ENCODE measurements around the gene ECSCR. TPM values are rescaled to one million over a fixed set of nuclear protein-coding genes. Genes with fewer than 3 reads are reported as not detected.
"Not testable (repeated sequence)": the region's sequence is repeated elsewhere in the genome, so short reads cannot be mapped to it uniquely, and the experiment has no call there.

The ECSCR gene
- total RNA-seq, 2 donors from 2014 or later = 39.7 to 46.6 TPM

DNA sequence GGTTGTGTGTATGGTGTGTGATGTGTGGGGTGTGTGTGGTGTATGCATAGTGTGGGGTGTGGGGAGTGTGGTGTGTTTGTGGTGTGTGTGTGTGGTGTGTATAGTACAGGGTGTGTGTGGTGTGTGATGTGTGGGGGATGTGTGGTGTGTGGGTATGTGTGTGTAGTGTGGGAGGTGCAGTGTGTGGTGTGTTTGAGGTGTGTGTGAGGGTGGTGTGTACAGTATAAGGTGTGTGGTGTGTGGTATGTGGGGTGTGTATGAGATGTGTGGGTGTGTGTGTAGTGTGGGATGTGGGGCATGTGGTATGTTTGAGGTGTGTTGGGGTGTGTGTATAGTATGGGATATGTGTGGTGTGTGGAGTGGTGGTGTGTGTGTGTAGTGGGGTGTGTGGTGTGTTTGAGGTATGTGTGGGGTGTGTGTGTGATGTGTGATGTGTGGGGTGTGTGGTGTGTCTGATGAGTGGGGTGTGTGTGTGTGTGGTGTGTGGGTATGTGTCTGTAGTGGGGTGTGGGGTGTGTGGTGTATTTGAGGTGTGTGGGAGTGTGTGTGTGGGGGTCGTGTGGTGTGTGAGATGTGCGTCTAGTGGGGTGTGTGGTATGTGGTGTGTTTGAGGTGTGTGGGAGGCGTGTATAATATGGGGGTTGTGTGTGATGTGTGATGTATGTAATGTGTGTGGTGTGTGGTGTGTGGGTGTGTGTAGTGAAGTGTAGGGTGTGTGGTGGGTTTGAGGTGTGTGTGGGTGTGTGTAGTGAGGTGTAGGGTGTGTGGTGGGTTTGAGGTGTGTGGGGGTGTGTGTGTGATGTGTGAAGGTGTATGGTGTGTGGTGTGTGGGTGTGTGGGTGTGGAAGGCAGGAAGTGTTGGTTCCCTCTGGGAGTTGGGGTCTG, 8.6 kb downstream of the ECSCR start:
- intact Hi-C loops (cut with DNase I) = no loop called here
- peak; percentile 35 for DNase-seq (ENCODE audit: low spot score)

DNA sequence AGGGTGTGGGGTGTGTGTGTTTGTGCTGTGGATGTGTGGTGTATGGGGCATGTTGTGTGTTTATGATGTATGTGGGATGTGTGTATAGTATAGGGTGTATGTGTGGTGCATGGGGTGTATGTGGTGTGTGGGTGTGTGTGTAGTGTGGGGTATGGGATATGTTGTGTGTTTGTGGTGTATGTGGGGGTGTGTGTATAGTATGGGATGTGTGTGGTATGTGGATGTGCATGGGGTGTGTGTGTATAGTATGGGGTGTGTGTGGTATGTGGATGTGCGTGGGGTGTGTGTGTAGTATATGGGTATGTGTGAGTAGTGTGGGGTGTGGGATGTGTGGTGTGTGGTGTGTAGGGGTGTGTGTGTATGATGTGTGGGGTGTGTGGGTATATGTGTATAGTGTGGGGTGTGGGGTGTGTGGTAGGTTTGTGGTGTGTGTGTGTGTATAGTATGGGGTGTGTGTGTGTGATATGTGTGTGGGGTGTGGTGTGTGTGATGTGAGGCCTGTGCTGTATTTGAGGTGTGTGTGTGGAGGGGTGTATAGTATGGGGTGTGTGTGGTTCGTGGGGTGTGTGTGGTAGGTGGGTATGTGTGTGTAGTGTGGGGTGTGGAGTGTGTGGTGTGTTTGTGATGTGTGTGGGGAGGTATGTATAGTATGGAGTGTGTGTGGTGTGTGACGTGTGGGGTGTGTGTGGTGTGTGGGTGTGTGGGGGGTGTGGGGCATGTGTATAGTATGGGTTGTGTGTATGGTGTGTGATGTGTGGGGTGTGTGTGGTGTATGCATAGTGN, 10.5 kb downstream of the ECSCR start:
- intact Hi-C loops (cut with DNase I) = no loop called here
- peak; percentile 9 for DNase-seq (ENCODE audit: low spot score)

DNA sequence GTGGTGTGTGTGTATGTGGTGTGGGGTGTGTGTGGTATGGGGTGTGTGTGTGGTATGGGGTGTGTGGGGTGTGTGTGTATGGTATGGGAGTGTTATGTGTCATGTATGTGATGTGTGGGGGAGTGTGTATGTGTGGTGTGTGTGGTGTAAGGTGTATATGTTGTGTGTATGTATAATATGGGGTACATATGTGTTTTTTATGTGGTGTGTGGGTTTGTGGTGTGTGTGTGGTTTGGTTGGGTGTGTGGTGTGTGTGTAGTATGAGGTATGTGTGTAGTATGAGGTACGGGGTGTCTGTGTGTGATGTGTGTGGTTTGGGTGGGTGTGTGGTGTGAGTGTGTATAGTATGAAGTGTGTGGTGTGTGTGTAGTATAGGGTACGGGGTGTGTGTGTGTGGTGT, 11.4 kb downstream of the ECSCR start:
- intact Hi-C loops (cut with DNase I) = no loop called here
- DNase-seq (ENCODE audit: low spot score) = peak; percentile 5

DNA sequence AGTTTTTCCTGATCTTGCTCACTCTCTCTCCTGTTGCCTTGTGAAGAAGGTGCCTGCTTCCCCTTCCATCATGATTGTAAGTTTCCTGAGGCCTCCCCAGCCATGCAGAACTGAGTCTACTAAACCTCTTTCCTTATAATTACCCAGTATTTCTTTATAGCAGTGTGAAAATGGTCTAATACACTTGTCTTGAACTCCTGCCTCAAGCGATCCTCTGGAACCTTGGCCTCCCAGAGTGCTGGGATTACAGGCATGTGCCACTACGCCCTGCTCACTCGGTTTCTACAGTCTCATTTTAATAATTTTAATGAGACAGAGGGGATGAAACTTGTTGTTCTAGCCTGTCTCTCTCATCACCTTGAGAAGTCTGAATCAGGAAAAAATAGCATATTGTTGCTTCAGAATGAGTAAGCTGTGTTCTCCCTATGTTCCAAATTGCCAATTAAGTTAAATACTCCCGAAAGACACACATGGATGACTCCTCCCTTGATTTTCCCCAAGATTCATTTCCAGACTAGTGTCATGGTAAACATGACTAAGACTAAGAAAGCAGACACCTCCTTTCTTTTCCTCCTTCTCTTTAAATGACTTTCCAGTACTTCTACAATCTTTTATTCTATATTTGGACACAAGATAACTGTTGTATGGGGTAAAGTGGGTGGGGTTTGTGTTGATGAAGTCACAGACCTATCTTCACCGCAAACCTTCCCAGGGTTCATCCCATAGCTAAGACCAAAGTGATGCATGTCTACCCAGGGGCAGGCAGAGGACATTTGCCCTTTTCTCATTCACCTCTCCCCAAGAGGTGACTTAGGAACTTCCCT, 15.4 kb downstream of the ECSCR start:
- no peak for DNase-seq (ENCODE audit: low spot score)
- intact Hi-C loops (cut with DNase I) = no loop called here

DNA sequence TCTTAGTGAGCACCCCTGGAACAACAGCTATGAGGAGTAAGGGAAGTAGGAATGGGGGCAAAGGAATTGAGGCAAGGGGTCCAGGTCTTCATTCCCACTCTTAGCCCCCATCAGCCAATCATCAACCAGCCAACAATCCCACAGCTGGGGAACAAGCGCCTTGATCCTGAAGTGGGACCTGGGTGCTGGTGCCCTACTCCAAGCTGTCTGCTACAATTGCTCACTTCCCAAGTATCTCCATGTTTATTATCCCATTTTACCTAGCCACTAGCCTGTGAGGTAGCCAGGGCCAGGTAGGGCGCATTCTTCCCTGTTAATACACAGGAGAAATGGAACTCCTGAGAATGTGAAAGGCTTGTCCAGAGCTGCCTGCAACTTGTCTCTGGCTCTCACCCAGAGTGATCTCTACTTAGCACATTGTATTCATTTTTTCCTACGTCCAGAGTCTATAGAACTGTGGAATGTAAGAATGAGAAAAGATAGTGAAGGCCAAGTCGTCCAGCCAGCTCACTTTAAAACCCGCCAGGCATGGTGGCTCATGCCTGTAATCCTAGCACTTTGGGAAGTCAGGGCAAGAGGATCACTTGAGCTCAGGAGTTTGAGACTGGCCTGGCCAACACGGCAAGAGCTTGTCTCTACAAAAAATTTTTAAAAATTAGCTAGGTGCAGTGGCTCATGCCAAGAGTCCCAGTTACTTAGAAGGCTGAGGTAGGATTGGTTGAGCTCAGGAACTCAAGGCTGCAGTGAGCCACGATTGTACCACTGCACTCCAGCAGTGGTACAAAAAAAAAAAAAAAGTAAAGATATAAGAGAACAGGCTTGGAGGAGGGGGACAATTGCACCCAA, 17.0 kb downstream of the ECSCR start:
- intact Hi-C loops (cut with DNase I) = no loop called here
- no peak for DNase-seq (ENCODE audit: low spot score)

DNA sequence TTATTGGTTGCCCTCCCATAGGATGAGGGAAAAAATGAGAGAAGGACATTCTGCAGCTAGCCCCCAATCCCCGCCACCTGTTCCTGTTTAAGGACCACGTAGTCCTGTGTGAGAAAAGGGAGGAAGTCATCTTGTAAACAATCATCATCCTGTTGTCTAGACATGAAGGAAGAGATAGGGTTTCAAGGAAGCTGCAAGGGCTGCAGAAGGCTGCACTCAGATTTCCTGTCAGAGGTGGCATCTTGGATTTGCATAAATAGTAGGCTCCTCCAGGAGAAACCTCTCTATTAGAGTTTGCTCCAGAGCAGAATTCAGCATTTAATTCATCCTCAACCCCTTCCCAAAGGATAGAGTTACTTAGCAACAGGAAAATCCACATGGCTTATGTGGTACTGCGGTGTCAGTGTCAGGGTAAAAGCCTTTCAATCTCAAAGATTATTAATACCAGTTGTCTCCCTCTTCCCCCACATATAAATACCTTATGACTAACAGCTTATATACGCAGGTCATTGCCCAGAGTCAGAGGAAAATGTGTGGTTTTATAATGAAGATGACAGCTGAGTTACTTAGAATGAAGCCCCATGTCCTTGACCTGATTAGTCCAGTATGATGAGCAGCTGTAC, 18.6 kb downstream of the ECSCR start:
- no peak for DNase-seq (ENCODE audit: low spot score)
- intact Hi-C loops (cut with DNase I) = no loop called here

DNA sequence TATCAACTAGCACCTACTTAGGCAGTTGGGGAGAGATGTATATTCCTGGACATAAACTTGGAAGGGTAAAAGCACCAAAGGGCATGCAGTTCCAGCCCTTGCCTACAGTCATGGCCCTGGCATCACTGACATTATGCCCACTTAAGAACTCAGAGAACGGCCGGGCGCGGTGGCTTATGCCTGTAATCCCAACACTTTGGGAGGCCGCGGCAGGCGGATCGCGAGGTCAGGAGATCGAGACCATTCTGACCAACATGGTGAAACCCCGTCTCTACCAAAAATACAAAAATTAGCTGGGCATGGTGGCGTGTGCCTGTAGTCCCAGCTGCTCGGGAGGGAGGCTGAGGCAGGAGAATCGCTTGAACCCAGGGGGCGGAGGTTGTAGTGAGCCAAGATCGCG, 22.1 kb downstream of the ECSCR start:
- DNase-seq (ENCODE audit: low spot score); intact Hi-C loops (cut with DNase I): not testable (repeated sequence)

DNA sequence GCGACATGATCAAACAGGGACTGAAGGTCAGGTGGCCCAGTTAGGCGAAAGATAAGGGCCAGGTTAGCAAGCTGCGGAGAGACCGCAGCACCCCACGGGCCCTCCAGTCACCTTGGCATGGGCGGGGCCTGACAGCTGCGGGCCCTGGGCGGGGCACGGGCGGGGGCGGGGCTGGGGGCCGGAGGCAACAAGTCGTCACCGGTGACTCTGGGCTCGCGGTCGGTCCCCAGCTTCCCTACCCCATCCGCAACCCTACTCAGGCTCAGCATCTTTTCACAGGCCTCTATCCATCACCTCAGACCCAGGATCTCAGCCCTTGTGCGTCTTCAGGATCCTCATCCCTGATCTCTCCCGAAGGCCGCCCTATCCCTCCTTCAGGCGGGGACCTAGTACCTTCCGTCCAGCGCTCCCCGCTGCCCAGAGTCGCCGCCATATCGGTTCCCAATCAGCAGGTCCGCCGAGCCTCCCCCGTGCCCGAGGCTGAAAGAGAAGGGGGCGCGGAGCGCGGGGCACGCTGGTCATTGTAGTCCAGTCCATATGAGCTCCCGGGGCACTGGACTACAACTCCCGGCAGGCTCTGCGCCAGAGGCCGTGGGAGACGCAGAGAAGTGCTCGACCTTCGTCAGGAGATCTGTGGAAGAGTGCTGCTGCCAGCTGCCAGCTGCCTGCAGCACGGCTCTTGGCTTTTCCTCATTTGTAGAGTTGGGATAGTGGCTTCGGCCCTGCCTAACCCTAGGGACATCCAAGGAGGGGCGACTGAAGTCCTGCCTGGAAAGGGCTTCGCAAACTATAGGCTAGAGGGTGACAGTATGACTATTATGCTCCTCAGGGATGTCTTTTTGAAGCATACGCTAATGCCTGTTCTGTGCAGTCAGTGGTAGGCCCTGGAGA, 23.3 kb downstream of the ECSCR start, which contains the start of gene DNAJC18:
Gene DNAJC18, minus strand, starts transcription at position 513 of the 891 bp plus-strand sequence. Its CDS starts 80 bp downstream, at position 433.
- peak; percentile 98 for DNase-seq (ENCODE audit: low spot score)
- intact Hi-C loops (cut with DNase I) = loop anchor here in 1 of 2 donors (5.0 kb wide), 1 partner anchor 78 kb away; no protein-coding TSS in a partner anchor

DNA sequence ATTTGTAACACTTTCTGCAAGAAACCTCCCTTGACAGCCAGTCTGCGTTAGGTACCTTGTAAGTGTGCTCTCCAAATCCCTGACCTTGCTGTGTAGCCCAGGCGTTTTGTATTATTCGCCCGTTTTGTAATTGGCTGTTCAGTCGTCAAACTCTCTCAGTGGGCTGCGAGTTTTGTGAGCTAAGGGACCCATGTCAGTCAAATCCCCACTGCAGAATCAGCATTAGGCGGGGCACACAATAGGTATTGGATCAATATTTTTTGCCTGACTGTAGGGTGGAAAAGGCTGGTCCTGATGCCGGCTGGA, 23.9 kb downstream of the ECSCR start:
- DNase-seq (ENCODE audit: low spot score) = no peak
- intact Hi-C loops (cut with DNase I) = loop anchor here in 1 of 2 donors (5.0 kb wide), 1 partner anchor 79 kb away; no protein-coding TSS in a partner anchor

DNA sequence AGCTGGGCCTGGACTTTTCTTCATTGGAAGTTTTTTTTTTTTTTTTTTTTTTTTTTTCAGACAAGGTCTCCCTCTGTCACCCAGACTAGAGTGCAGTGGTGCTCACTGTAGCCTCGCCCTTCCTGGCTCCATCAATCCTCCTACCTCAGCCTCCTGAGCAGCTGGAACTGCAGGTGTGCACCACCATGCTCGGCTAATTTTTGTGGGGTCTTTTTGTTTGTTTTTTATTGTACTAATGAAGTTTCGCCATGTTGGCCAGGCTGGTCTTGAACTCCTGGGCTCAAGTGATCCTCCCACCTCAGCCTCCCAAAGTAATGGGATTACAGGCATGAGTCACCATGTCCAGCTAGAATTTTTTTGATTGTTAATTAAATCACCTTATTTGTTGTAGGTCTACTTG, 26.9 kb downstream of the ECSCR start:
- intact Hi-C loops (cut with DNase I) = loop anchor here in 1 of 2 donors (5.0 kb wide), 1 partner anchor 82 kb away; no protein-coding TSS in a partner anchor
- DNase-seq (ENCODE audit: low spot score) = peak; percentile 9

DNA sequence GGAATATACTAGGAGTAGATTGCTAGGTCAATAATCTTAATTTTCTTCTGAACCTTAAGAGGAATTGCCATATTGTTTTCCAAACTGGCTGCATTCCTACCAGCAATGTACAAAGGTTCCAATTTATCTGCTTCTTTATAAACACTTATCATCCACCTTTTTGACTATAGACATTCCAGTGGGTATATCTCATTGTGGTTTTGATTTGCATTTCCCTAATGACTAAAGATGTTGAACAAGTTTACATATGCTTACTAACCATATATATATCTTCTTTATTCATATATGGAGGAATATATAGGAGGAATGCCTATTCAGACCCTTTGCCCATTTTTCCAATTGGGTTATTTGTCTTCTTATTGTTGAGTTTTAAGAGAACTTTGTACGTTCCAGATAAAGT, 30.8 kb downstream of the ECSCR start:
- DNase-seq (ENCODE audit: low spot score) = no peak
- intact Hi-C loops (cut with DNase I) = no loop called here

DNA sequence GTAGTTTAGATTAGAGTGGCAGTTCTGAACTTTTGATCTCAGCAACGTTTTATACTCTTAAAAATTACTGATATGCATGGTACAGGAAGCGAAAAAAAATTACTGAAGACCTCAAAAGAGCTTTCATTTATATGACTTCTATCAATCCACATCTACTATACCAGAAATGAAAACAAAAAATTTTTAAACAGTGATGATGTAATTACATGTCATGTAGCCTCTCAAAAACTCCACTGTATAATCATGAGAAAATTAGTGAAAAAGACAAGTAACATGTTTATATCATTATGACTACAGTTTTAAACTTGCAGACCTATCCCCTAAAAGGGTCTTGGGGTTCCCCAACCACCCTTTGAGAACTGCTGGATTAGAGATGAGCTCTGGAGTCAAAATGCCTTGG, 32.5 kb downstream of the ECSCR start:
- no peak for DNase-seq (ENCODE audit: low spot score)
- intact Hi-C loops (cut with DNase I) = no loop called here

DNA sequence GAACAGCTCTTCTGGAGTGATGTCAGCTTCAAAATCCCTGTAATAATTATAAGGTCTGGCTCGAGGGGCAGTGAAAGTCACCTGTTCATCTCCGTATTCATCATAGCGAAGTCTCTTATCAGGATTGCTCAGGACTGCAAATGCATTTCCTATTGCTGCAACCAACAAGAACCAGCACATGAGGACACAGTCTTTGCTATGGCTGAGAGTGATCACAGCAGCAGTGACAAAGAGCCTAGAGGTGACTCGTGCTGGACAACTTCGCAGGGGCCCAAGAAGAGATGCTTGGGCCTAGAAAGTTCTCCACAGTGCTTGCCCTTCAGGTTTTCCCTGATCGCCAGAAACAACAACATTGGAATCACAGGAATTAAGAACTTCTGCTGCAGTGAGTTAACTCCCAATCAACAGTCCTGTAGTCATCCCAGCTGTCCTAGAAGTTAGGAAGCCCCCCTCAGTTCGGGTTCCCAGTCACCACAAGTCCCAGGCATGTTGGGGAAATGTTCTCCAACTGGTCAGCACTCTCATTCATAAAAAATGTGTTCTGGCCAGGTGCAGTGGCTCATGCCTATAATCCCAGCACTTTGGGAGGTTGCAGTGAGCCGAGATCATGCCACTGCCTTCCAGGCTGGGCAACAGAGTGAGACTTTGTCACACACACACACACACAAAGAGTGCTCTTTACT, 36.2 kb downstream of the ECSCR start:
- intact Hi-C loops (cut with DNase I) = no loop called here
- DNase-seq (ENCODE audit: low spot score) = no peak

DNA sequence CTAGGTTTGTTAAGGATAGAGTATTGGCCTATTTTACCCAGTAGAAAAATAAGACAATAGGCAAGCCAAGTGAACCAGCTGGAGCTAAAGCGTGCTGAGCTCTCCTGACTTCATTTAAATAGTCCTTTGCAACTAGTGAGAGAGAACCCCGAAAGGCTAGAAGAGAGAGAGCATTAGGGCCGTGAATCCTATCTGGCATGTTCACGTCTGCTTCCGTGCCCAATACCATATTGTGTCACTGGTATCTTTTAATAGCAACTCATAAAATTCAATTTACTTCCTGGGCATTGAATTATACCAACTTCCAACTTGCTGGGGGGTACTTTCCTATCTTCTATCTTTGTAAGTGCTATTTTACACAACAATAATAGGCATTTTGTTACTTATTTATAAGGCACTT, 37.0 kb downstream of the ECSCR start:
- DNase-seq (ENCODE audit: low spot score) = no peak
- intact Hi-C loops (cut with DNase I) = no loop called here

DNA sequence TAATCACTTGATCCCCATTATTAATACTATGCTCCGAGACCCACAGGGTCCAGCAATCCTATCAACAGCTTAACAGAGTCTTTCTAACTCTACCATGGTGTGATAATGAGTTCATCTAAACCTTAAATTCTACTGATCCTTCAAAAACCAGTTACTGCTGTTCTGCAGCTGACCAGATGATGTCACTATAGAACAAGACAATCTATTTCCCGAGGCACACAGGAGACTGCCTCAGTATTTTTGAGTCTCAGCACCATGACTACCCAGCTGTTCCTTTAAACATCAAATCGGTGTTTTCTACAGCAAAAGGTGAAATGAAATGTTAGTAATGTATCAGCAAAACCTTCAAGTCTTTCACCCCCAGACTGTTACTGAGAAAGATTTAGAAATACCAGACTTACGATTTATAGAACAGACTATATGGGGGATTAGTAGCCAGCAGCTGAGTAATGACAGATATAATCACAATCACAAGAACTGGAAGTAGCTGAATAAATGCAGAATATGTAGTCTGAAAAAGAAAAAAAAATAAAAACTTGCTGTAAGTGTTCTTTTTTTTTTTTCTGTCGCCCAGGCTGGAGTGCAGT, 40.1 kb downstream of the ECSCR start:
- intact Hi-C loops (cut with DNase I) = loop anchor here in 1 of 2 donors (5.0 kb wide), 1 partner anchor 90 kb away; no protein-coding TSS in a partner anchor
- no peak for DNase-seq (ENCODE audit: low spot score)
